HEK293 (cell line): ENCODE data around the gene APPBP2.

ENCODE experiments used
- CTCF ChIA-PET: fragments of 350-600 bp; formaldehyde crosslinking; extraction: SDS; loops from one replicate; lab custom pipeline; 2021; ENCODE audit warnings: antibody characterized with exemption; lab: Yijun Ruan, JAX
- POLR2A ChIA-PET: fragments of 300-600 bp; formaldehyde crosslinking; extraction: SDS; loops from one replicate; lab custom pipeline; 2020; ENCODE audit warnings: antibody characterized with exemption, inconsistent platforms; lab: Yijun Ruan, JAX
- H3K27ac ChIP-seq: fragments of 200-500 bp; sonication (Bioruptor generic); 2 replicates; pipeline ENCODE4 v1.5.1; 2014; ENCODE audit warnings: low read depth, low read length, control low read depth, inconsistent platforms; ENCODE audit errors: extremely low read depth
- H3K36me3 ChIP-seq, 2 experiments: fragments of 200-500 bp in 1 of 2; sonication (Bioruptor generic) in 1 of 2; 1 replicate in 1 of 2; 2 replicates in 1 of 2; pipeline ENCODE4 v1.5.1; 2014 to 2017; ENCODE audit warnings: inconsistent platforms in 2 of 2, low read length in 2 of 2; ENCODE audit not compliant: control insufficient read depth in 2 of 2, insufficient read depth in 1 of 2
- H3K4me1 ChIP-seq: fragments of 200-500 bp; sonication (Bioruptor generic); 2 replicates; pipeline ENCODE4 v1.5.1; 2014; ENCODE audit warnings: mild to moderate bottlenecking, low read length, inconsistent platforms; ENCODE audit not compliant: control insufficient read depth, insufficient read depth
- H3K4me3 ChIP-seq: 2 replicates; pipeline ENCODE4 v1.5.1; 2011; ENCODE audit warnings: low read depth, mild to moderate bottlenecking, control low read depth, low read length, moderate library complexity
- H3K9me3 ChIP-seq: fragments of 200-500 bp; sonication (Bioruptor generic); 2 replicates; pipeline ENCODE4 v1.5.1; 2014; ENCODE audit warnings: low read depth, low read length, inconsistent platforms; ENCODE audit not compliant: control insufficient read depth, insufficient read depth
- KLF1 ChIP-seq: fragments of 450-650 bp; formaldehyde crosslinking; IDR thresholded peaks from 2 replicates; pipeline ENCODE4 v1.5.1; 2016; ENCODE audit warnings: missing biosample characterization, missing genetic modification characterization
- KLF10 ChIP-seq: fragments of 450-650 bp; IDR thresholded peaks from 2 replicates; pipeline ENCODE4 v1.5.1; 2018; ENCODE audit warnings: missing biosample characterization, mild to moderate bottlenecking, missing genetic modification characterization
- PBX3 ChIP-seq: sonication (generic); formaldehyde crosslinking; IDR thresholded peaks from 2 replicates; pipeline ENCODE4 v1.8.1; 2022; ENCODE audit warnings: mild to moderate bottlenecking, moderate library complexity, missing genetic modification reagents
- REST ChIP-seq: fragments of 450-650 bp; formaldehyde crosslinking; IDR thresholded peaks from 2 replicates; pipeline ENCODE4 v1.5.1; 2016; ENCODE audit warnings: missing biosample characterization, missing genetic modification characterization
- SETDB1 ChIP-seq: IDR thresholded peaks from one replicate; pipeline ENCODE4 v1.6.1; 2017; ENCODE audit warnings: mild to moderate bottlenecking, low read length, moderate library complexity, mixed read lengths; ENCODE audit not compliant: insufficient read length
- TSHZ1 ChIP-seq: fragments of 450-650 bp; formaldehyde crosslinking; IDR thresholded peaks from 2 replicates; pipeline ENCODE4 v1.5.1; 2016; ENCODE audit warnings: missing biosample characterization, missing genetic modification characterization, borderline replicate concordance
- YY2 ChIP-seq: fragments of 450-650 bp; formaldehyde crosslinking; IDR thresholded peaks from 2 replicates; pipeline ENCODE4 v1.5.1; 2016; ENCODE audit warnings: missing biosample characterization, missing genetic modification characterization
- ZBTB48 ChIP-seq: fragments of 450-650 bp; formaldehyde crosslinking; IDR thresholded peaks from 2 replicates; pipeline ENCODE4 v1.5.1; 2016; ENCODE audit warnings: missing biosample characterization, missing genetic modification characterization
- ZBTB7A ChIP-seq: fragments of 450-650 bp; formaldehyde crosslinking; IDR thresholded peaks from 2 replicates; pipeline ENCODE4 v1.5.1; 2016; ENCODE audit warnings: low read depth, missing biosample characterization, missing genetic modification characterization
- ZFHX2 ChIP-seq: fragments of 450-650 bp; formaldehyde crosslinking; conservative IDR thresholded peaks from 2 replicates; pipeline ENCODE4 v1.5.1; 2016; ENCODE audit warnings: missing biosample characterization, missing genetic modification characterization
- ZFP41 ChIP-seq: fragments of 450-650 bp; formaldehyde crosslinking; IDR thresholded peaks from 2 replicates; pipeline ENCODE4 v1.5.1; 2016; ENCODE audit warnings: missing biosample characterization, missing genetic modification characterization, borderline replicate concordance
- ZNF169 ChIP-seq: fragments of 450-650 bp; formaldehyde crosslinking; IDR thresholded peaks from 2 replicates; pipeline ENCODE4 v1.5.1; 2016; ENCODE audit warnings: missing biosample characterization, missing genetic modification characterization
- ZNF248 ChIP-seq: fragments of 450-650 bp; formaldehyde crosslinking; IDR thresholded peaks from 2 replicates; pipeline ENCODE4 v1.5.1; 2017; ENCODE audit warnings: missing biosample characterization, missing genetic modification characterization
- ZNF274 ChIP-seq, 2 experiments: fragments of 200-500 bp in 1 of 2; fragments of 450-650 bp in 1 of 2; sonication (Bioruptor generic) in 1 of 2; formaldehyde crosslinking in 1 of 2; IDR thresholded peaks; 2 replicates each; pipeline versions ENCODE4 v1.5.1 to v1.6.1; 2014 to 2016; ENCODE audit warnings: borderline replicate concordance in 1 of 2, inconsistent platforms in 1 of 2, low read length in 1 of 2, missing biosample characterization in 1 of 2, missing genetic modification characterization in 1 of 2
- ZNF37A ChIP-seq: fragments of 450-650 bp; IDR thresholded peaks from 2 replicates; pipeline ENCODE4 v1.5.1; 2018; ENCODE audit warnings: missing biosample characterization, missing genetic modification characterization
- ZNF423 ChIP-seq: fragments of 450-650 bp; formaldehyde crosslinking; IDR thresholded peaks from 2 replicates; pipeline ENCODE4 v1.5.1; 2016; ENCODE audit warnings: missing biosample characterization, missing genetic modification characterization
- ZNF449 ChIP-seq: fragments of 450-650 bp; formaldehyde crosslinking; IDR thresholded peaks from 2 replicates; pipeline ENCODE4 v1.5.1; 2017; ENCODE audit warnings: missing biosample characterization, mild to moderate bottlenecking, missing genetic modification characterization, moderate library complexity
- ZNF561 ChIP-seq: fragments of 450-650 bp; IDR thresholded peaks from 2 replicates; pipeline ENCODE4 v1.5.1; 2018; ENCODE audit warnings: missing biosample characterization, missing genetic modification characterization, borderline replicate concordance
- ZNF600 ChIP-seq: fragments of 450-650 bp; formaldehyde crosslinking; IDR thresholded peaks from 2 replicates; pipeline ENCODE4 v1.5.1; 2016; ENCODE audit warnings: missing biosample characterization, missing genetic modification characterization

Gene APPBP2

GRCh38 chr17:60423865-60424264, 102.2 kb downstream of the APPBP2 start:
- Histone ChIP-seq H3K4me1 (no peaks in the 10 kb centered on the region), H3K9me3 (no peaks in the 10 kb centered on the region), H3K4me3 (no peak overlapping the region), H3K36me3 (no peaks in the 10 kb centered on the region), H3K27ac (no peak overlapping the region)
- TF ChIP-seq ZNF561 = no peak
- peak; percentile 79 for TF ChIP-seq KLF1 (tag by site-specific recombination)
- no peak for TF ChIP-seq ZNF274 (IDR thresholded peaks at IDR 0.05; ENCODE audit: low read length)
- TF ChIP-seq ZNF274 (tag by site-specific recombination; IDR thresholded peaks at IDR 0.05; ENCODE audit: borderline replicate concordance) = no peak
- TF ChIP-seq REST (tag by site-specific recombination) = no peak
- TF ChIP-seq KLF10 = peak; percentile 83
- TF ChIP-seq ZBTB48 (tag by site-specific recombination) = no peak
- TF ChIP-seq ZNF248 (tag by site-specific recombination) = no peak
- peak; percentile 48 for TF ChIP-seq SETDB1
- ChIA-PET CTCF (interaction anchor here (0.6 to 0.9 kb wide), 3 partner anchors 12 to 1152 kb away, joined by 3 read pairs; no protein-coding TSS in a partner anchor), POLR2A (no interaction called here)

- ChIA-PET CTCF (interaction anchor here (1.0 kb wide), 1 partner anchor 147 kb away, joined by 3 read pairs; no protein-coding TSS in a partner anchor), POLR2A (no interaction called here)
- H3K4me3 ChIP-seq = peak within 1 kb of the TSS; percentile 23
- no peaks in the 10 kb centered on the region for H3K9me3 ChIP-seq
- H3K27ac ChIP-seq = peak within 1 kb of the TSS; percentile 17; the same call in 1 of the 2 replicates
- no peaks in the 10 kb centered on the region for H3K36me3 ChIP-seq
- TF ChIP-seq ZFHX2 (tag by site-specific recombination) = 0 out of 2 replicates have a peak, but pooled peaks have one; percentile 8
- no peak for TF ChIP-seq YY2 (tag by site-specific recombination)
- no peaks in the 10 kb centered on the region for H3K4me1 ChIP-seq
These were observed 103.8 kb downstream of the APPBP2 start, which contains the start of gene CHCT1 for GRCh38 chr17:60422162-60422665. Gene CHCT1, plus strand, starts transcription at chr17:60422489. Its CDS starts 104 bp downstream, at chr17:60422593.

- Histone ChIP-seq H3K9me3 (no peaks in the 10 kb centered on the region), H3K4me1 (no peaks in the 10 kb centered on the region), H3K4me3 (peak overlapping the region; percentile 23), H3K36me3 (no peaks in the 10 kb centered on the region), H3K27ac (peak overlapping the region; percentile 17; the same call in 1 of the 2 replicates)
- POLR2A ChIA-PET = no interaction called here
- CTCF ChIA-PET = interaction anchor here (0.6 to 1.0 kb wide), 4 partner anchors 53 to 217 kb away, joined by 3 read pairs; no protein-coding TSS in a partner anchor
- TF ChIP-seq ZNF274 (IDR thresholded peaks at IDR 0.05; ENCODE audit: low read length) = no peak
- no peak for TF ChIP-seq ZNF274 (tag by site-specific recombination; IDR thresholded peaks at IDR 0.05; ENCODE audit: borderline replicate concordance)
- TF ChIP-seq ZNF169 (tag by site-specific recombination) = no peak
- no peak for TF ChIP-seq PBX3 (CRISPR knock-in tag)
- no peak for TF ChIP-seq ZNF600 (tag by site-specific recombination)
- no peak for TF ChIP-seq ZNF449 (tag by site-specific recombination)
- no peak for TF ChIP-seq ZBTB7A (tag by site-specific recombination)
- no peak for TF ChIP-seq ZNF423
- TF ChIP-seq ZNF37A (tag by site-specific recombination) = no peak
- TF ChIP-seq ZFP41 (tag by site-specific recombination) = no peak
- TF ChIP-seq TSHZ1 = no peak
These were observed 104.5 kb downstream of the APPBP2 start for GRCh38 chr17:60421273-60422161.
